HG03095 (cell line): ENCODE measurements around the gene URB1.
A peak's percentile ranks its signal among the peaks of the same experiment; 100 is the strongest.
"Not testable (repeated sequence)": the region's sequence is repeated elsewhere in the genome, so short reads cannot be mapped to it uniquely, and the experiment has no call there.

Experiments used
- ATAC-seq: cut with Tn5 transposase; IDR thresholded peaks from one replicate; pipeline ENCODE4 v1.9.1; 2021; ENCODE audit warnings: moderate library complexity; ENCODE audit not compliant: unreplicated experiment

URB1 gene

DNA sequence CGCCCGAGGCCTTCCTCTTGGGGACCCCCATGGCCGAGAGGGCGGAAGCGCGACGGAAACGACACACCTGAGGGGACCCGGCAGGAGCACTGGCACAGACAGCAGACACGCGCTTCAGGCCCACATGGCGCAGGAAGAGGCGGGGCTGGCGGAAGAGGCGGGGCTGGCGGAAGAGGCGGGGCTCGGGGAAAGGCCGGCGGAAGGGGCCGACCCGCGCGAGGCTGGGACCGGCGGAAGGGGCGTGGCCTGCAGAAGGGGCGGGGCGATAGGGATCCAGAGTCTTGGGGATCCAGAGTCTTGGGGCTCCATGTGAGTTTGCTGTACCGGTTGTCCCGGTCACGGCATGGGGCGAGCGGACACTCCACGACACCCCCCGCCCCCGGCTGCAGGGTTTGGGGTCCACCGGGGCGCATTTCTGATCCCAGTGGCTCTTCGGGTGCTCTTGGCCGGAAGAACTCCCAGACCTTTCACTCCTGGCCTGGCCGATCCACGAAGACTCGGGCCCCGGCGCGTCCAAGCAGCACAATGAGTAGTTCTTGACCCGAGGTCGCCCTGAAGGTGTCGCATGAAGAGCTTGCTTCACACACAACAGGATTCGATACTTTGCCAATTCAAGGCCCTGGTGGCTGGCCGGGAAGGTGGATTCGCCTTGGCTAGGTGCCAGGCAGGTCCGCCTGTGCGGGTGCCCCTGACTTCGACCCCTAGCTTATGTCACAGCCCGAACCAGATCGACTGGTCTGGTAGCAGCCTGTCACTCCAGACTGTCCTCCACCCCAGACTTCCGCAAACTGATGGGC is at the start of gene URB1:
Gene URB1, minus strand, starts transcription at position 133 of the 797 bp plus-strand sequence. Its CDS starts 102 bp downstream, at position 31.
- peak; percentile 84 for ATAC-seq

DNA sequence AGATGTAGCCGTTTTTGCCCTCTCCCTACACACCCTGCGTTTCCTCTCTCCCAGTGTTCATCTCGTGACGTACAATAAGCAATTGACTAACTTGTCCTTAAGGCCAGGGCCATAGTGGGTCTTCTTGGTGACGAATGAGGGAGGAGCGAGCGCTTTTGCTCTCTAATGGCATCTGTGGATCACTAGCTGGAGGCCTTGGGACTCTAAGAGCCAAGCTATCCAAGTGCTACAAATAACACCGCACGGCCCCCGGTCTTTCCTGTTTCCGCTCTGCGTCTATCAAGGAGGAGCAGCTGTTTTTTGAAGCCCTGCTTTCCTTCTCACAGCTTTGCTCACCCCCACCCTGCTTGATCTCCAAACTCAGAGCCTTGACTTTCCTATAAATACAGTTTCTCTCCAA is 44.9 kb upstream of the URB1 start:
- ATAC-seq, result no peak

DNA sequence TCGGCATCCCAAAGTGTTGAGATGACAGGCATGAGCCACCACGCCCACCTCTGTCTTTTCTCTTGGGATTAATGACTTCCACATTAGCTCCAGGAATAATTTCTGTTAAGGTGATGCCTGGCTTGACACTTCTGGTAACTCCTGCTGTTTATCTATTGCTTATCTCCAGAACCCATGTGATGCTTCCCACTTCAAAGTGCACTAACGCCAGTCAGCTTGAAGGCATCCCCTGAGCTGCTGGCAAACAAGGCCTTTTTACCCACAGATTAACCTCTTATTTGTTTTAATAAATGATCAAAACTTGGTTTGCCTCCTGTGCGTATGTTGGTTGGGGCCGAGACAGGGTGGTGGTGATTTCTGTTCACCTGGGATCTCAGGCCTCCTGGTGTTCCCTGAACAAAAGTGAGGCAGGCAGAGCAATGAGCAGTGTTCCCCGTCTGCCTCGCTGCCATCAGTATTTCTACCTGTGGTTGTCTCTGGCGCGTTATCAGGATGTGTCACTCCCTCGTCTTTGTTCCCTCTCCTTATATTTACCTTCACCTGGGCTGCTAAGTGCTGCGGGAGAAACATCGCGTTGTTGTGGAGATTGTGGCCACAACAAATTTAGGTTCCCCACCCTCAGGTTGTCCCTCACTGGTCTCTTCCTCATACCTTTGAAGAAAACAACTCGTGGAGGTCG is 40.3 kb upstream of the URB1 start:
- ATAC-seq, result not testable (repeated sequence)

DNA sequence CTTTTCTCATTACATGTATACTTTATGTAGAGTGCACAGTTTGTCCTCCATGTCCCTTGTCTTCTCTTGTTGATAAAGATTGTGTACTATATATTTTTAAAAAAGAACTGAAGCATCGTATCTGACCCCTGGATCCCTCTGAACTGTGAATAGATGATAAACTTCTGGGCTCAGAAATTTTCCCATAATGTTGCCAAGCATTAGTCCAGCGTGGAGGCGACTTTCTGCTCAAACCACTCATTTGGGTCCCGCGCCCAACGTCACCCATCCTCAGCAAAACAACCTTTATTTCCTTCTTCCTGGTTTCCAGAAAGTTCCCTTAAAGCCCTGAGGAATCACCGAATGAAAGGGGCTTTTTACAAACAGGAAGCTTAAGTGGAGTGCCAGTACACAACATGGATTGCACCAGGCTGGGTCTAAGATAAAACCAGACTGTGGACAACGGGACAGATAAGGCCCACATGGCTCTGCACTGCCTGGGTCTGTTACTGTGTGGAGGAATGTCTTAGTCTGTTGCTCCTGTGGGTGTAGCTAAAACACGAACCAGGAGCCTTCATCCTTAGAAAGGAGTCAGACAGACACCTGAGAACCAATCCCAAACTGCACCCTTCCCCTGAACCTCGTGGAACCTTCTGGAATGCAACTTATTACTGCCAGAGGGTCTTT is 35.3 kb upstream of the URB1 start:
- no peak for ATAC-seq

GRCh38 chr21:32426592-32427051 is 33.8 kb upstream of the URB1 start:
- ATAC-seq, result no peak

GRCh38 chr21:32426066-32426465 is 33.3 kb upstream of the URB1 start:
- no peak for ATAC-seq

DNA sequence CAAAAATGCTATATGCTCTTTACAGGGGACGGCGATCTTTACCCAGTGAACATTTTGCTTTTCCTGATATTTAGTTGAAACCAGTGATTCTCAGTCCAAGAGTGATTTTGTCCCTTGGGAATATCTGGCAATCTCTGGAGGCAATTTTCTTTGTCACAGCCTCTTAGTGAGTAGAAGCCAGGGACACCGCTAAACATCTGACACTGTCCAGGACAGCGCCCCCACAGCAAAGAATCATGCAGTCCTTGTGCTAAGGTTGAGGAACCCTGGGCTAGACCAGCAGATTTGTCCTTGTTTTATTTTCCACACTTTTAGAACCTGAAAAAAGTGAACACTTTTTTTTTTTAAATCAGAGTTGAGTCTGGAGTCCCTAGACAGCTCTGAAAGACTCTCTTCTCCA is 32.8 kb upstream of the URB1 start:
- ATAC-seq, result no peak

- no peak for ATAC-seq
These were observed 31.9 kb upstream of the URB1 start for GRCh38 chr21:32424674-32425073.

GRCh38 chr21:32424191-32424535 is 31.4 kb upstream of the URB1 start:
- no peak for ATAC-seq

GRCh38 chr21:32423320-32424190 is 30.7 kb upstream of the URB1 start:
- ATAC-seq, result no peak

- ATAC-seq, result no peak
These were observed 29.3 kb upstream of the URB1 start for GRCh38 chr21:32422064-32422463.

- ATAC-seq, result no peak
These were observed 25.3 kb upstream of the URB1 start for GRCh38 chr21:32418146-32418545.

- no peak for ATAC-seq
These were observed 22.9 kb upstream of the URB1 start for GRCh38 chr21:32415451-32416398.

DNA sequence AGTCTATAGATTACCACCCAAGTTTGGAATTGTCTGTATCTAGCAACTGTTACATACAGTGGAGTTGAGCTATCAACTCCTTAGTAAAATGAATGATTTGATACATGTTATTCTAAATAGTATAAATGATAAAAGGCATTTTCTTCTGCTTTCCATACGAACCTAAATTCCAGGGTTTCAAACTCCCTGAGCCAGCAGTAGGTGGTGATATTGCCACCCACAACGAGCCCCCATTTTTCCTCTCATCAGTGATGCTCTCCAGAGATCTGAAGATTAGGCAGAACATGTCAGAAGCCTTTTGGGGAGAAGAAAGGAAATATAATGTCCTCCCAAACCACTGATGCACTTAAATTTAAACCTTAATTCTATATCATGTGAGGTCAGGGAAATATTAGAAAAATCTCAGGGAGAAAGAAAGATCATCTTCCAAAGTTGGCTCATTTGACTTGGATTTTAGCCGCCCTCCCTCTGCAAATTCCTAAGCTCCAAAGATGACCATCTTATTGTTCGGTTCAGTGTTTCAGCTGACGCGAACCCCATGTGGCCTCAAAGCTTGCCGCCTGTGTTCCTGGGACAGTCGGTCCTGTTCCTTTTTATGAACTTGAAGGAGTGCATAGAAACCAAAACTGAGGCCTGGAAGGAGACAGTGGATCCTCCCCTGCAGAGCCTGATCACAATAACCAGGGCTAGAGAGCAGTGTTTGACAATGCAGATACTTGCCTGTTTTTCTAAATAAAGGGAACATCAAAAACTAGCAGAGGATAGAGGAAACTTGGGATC is 22.0 kb upstream of the URB1 start:
- no peak for ATAC-seq

- ATAC-seq, result no peak
These were observed 21.1 kb upstream of the URB1 start for GRCh38 chr21:32413697-32414578.

- ATAC-seq, result no peak
These were observed 20.2 kb upstream of the URB1 start for GRCh38 chr21:32413015-32413504.

DNA sequence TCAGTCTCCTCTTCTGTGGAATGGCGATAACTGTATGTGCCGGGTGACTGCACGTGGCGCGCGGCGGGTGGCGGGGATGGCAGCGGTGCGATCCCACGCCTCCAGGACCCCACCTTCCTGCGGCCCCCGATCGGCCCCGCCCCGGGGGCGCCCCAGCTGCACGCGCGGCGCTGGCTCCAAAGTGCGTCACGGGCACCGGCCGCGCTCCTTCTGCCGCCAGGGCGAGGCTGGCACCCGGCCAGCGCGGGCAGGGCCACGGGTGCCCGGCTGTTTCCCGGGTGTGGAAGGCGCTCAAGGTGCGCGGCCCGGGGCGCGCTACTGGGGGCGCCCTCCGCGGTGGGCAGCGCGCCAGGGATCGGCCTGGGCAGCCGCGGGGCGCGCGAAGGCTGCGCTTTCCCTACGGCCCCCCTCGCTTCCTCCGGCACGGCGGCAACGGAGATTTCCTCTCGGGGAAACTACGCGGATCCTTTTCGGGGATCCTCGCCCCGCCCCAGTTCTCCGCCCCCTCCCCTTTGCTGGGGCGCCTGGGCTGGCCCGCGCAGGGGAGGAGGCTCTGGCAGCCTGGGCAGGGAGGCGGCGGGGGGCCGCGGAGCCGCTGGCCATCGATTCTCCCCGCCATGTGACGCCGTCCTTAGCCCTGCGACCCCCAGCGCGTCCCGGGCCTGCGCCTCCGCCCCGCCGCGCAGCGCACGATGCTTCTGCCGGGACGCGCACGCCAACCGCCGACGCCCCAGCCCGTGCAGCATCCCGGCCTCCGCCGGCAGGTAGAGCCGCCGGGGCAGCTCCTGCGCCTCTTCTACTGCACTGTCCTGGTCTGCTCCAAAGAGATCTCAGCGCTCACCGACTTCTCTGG is 19.6 kb upstream of the URB1 start, which contains the start of gene EVA1C:
Gene EVA1C, plus strand, starts transcription at position 545 of the 853 bp plus-strand sequence. Its CDS starts 148 bp downstream, at position 693.
- no peak for ATAC-seq
